Muscle layer of duodenum (tissue), 2 donors: ENCODE data around the gene MAMSTR.
A peak's percentile ranks its signal among the peaks of the same experiment; 100 is the strongest.

Source experiments
- H3K27ac ChIP-seq: one replicate; pipeline ENCODE4 v1.7.0; 2013; ENCODE audit warnings: mild to moderate bottlenecking, low read length
- H3K27me3 ChIP-seq: one replicate; pipeline ENCODE4 v1.7.0; 2013; ENCODE audit warnings: low read depth, mild to moderate bottlenecking, control low read depth, low read length
- H3K36me3 ChIP-seq, 2 donors: one replicate each; pipeline ENCODE4 v1.7.0; 2013; ENCODE audit warnings: low read length in 2 of 2, control low read depth in 1 of 2, mild to moderate bottlenecking in 1 of 2; ENCODE audit not compliant: insufficient read depth in 2 of 2, control insufficient read depth in 1 of 2
- H3K4me1 ChIP-seq, 2 donors: one replicate each; pipeline ENCODE4 v1.7.0; 2013; ENCODE audit warnings: low read length in 2 of 2, mild to moderate bottlenecking in 2 of 2, control low read depth in 1 of 2, moderate library complexity in 1 of 2; ENCODE audit not compliant: insufficient read depth in 2 of 2, control insufficient read depth in 1 of 2
- H3K4me3 ChIP-seq, 2 donors: one replicate each; pipeline ENCODE4 v1.7.0; 2013; ENCODE audit warnings: low read length in 2 of 2, low read depth in 1 of 2, mild to moderate bottlenecking in 1 of 2
- H3K9me3 ChIP-seq, 2 donors: one replicate each; pipeline ENCODE4 v1.7.0; 2013; ENCODE audit warnings: low read length in 2 of 2, control low read depth in 1 of 2, mild to moderate bottlenecking in 1 of 2; ENCODE audit not compliant: control insufficient read depth in 1 of 2
- donor health status: healthy.

MAMSTR gene

DNA sequence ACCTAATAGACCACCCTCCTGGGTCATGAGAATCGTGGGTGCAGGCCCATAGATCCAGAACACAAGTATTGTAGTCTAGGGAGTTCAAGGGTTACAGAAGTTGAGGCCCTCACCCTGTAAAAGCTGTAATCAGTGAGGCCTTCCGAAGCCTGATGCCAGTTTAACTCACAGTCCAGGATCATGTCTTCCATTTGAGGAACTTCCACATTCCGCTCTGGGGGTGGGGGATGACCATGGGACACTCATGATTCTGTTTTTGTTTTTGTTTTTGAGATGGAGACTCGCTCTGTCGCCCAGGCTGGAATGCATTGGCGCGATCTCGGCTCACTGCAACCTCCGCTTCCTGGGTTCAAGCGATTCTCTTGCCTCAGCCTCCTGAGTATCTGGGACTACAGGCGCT is 22.6 kb upstream of the MAMSTR start:
- H3K27ac ChIP-seq: peak overlapping the region; percentile 31
- H3K27me3 ChIP-seq: peaks cover 6% of the 10 kb centered on the region
- H3K9me3 ChIP-seq: no peaks in the 10 kb centered on the region
- no peaks in the 10 kb centered on the region for H3K36me3 ChIP-seq
- peaks cover 0 to 9% of the 10 kb centered on the region in 2 donors for H3K4me1 ChIP-seq
- no peak overlapping the region for H3K4me3 ChIP-seq

DNA sequence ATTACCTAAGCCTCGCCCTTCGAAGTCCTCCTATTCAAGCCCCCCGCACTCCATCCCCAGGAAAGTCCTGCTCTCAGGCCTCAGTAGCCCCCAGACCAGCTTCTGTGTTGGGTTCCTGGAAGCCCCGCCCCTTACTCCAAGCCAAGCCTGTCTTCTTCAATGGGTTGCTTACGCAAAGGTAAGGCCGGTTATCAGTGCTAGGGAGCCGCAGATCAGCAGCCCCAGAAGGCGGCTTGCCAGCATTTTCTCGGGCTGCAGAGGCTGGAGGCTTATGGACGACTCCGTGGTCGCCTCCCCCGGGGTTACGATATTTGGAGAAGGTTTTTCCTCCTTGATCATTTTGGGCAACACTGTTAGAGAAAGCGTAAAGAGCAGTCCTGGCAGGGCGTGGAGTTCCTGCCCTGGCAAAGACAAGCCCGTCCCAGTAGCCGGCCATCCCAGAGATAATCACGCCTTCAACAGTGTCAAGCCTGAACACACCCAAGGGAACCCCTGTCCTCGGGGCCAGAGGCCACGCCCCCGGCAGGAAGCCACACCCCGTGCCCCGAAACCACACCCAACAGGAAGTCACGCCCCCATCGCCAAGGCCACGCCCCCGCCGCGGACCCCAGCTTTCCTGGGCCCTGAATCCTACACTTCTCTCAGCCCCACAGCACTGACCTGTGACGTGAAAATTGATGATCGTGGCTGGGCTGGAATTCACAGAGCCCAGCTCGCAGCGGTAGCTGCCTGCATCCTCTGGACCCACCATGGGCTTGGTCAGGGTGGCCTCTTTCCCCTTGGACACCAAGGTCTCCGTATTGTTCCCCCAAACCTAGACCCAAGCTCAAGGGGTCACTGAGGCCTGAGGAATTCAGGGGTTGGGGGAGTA is 21.8 kb upstream of the MAMSTR start:
- H3K27ac ChIP-seq: peak overlapping the region; percentile 31
- H3K4me3 ChIP-seq: peak overlapping the region in 1 of 2 donors; percentile 14
- H3K36me3 ChIP-seq: no peaks in the 10 kb centered on the region
- peaks cover 6% of the 10 kb centered on the region for H3K27me3 ChIP-seq
- peaks cover 0 to 5% of the 10 kb centered on the region in 2 donors for H3K4me1 ChIP-seq
- H3K9me3 ChIP-seq: no peaks in the 10 kb centered on the region

DNA sequence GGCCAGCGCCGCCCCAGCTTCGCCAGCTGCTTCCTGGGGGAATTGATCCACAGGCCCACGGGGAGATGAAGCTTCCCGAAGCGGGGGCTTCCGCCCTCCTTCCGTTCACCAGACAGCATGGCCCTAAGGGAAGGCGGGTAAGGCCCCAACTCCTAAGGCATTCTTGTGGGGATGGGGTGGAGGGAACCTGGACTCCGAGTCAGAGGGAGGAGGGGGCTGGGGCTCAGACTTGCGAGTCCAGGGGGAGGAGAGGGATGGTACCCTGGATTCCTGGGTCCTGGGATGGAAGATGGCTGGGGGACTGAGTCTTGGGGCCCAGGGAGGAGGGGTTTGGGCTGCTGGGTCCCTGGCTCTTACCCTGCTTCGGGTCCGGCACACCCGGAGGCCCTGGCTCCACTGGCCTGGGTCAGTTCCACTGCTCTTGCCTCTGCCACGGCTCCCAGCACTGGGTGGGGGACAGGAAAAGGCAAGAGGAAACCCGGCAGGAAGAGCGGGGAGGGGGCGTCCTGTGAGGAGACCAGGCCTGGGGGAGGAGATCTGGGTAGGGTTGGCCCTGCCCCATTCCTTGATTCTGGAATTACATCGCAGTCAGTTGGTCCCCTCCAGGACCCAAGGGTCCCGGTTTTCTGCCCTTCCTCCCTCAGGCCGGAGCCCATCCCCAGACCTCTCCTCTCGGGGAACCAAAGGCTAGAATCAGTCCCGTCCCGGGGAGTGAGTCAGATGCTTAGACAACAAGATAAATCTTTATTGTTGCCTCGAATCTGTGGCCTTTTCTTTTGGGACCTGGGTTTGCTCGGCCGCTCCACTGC is 20.8 kb upstream of the MAMSTR start, which contains the start of gene RASIP1:
TSS of gene RASIP1 (minus strand) at position 447 of the 809 bp plus-strand sequence. CDS start at position 119, 328 bp downstream.
- Histone ChIP-seq H3K36me3 (no peaks in the 10 kb centered on the region), H3K9me3 (no peaks in the 10 kb centered on the region), H3K4me3 (peak within 1 kb of the TSS; percentile 1 to 62), H3K27me3 (peaks cover 6% of the 10 kb centered on the region), H3K27ac (peak within 1 kb of the TSS; percentile 16), H3K4me1 (peaks cover 0 to 5% of the 10 kb centered on the region in 2 donors)

DNA sequence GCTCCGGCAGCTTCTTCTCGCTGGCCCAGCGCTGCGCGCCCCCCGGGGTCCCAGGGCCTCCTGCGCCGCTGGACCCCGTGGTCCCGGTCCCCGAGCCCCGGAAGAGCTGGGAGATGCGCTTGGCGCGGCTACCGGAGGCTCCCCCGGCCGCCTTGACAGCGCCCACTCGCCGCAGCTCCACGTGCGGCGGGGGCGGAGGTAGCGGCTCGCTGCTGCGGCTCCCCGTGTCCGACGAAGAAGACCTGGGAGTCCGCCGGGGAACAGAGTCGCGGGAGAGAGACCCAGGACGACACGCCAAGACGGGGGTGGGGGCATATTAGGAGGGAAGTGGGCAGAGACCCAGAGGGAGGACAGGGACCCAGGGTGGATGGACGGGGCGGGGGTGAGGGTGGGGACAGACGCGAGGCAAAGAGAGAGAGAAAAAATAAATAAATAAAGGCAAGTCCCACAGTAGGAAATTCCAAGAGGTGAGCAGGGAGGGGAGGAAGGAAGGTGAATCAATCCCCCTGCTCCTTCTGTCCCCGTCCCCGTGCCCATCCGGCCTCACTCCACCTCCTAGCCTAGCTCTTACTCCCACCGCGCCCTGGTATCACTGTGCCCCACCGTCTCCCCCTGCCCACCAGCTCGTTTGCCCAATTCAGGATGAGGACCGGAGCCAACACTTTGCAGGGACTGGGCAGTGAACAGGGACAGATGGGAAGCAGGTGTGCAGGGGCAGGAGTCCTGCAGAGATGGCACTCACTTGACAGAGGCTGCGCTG is 20.1 kb upstream of the MAMSTR start:
- Histone ChIP-seq H3K27me3 (peaks cover 6% of the 10 kb centered on the region), H3K36me3 (no peaks in the 10 kb centered on the region), H3K4me1 (peaks cover 0 to 5% of the 10 kb centered on the region in 2 donors), H3K9me3 (no peaks in the 10 kb centered on the region), H3K4me3 (peak overlapping the region; percentile 1 to 62), H3K27ac (no peak overlapping the region)

DNA sequence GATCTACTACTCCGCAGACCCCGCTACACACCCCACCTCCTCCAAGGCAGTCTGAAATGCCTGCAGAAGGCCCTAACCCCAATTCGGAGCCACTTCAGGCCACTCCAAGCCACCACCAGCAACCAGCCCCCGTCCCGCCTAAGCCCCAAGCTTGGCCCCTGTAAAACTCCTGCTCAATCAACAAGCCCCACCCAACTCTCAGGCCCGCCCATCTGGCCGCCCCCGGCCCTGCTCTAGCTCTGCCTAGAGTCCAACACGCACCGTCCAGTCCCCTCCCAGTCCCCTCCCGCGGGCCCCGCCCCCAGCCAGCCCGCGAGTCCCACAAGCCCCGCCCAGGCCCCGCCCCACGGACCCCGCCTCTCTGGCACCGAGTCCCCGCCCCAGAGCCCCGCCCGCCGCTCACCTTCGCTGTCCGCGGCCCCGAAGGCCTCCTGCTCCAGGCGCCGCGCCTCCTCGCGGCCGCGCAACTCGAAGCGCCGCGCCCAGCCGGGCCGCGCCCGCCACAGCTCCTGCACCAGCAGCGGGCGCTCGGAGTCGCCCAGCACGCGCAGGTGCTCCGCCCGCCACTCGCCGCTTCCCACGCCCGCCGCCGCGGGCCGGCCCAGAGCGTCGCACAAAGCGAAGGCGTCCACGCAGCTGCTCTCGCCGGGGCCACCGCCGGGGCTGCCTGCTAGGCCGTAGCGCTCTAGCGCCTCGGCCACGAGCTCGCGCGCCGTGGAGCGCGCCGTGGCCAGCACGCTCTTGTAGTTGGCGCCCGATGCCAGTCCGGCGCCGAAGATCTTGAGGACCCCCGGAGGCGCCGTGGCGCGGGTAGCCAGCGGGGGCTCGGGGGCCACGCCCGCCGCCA is 19.3 kb upstream of the MAMSTR start:
- peaks cover 6% of the 10 kb centered on the region for H3K27me3 ChIP-seq
- H3K9me3 ChIP-seq: no peaks in the 10 kb centered on the region
- peaks cover 0 to 5% of the 10 kb centered on the region in 2 donors for H3K4me1 ChIP-seq
- peak overlapping the region; percentile 40 for H3K27ac ChIP-seq
- peak overlapping the region; percentile 23 to 62 for H3K4me3 ChIP-seq
- H3K36me3 ChIP-seq: no peaks in the 10 kb centered on the region

DNA sequence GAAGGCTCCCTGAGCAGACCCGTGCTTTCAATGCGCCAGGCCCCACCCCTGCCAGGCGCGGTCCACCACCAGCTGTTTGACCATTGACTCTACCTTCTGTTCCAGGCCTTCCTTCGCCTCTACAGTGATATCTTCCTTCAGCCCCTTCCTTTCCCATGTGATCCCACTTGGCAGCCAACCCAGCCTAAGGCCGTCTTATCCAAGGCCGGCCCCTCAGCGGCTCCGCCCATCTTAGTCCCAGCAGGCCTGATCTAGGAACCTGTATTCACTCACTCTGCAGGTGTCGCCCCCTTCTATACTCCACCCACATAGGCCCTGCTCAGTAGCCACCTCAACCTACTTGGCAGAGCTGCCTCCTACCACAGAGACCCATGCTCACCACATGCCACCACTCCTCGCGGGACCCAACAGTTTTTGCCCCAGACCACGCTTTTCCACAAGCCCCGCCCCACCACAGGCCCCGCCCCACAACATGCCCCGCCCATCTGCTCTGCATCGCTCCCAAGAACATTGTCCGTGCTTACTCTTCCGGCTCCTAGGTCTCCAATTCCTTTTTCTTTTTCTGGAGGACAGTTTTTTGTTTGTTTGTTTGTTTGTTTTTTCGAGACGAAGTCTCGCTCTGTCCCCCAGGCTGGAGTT is 18.0 kb upstream of the MAMSTR start:
- H3K9me3 ChIP-seq: no peaks in the 10 kb centered on the region
- no peak overlapping the region for H3K27ac ChIP-seq
- H3K36me3 ChIP-seq: no peaks in the 10 kb centered on the region
- H3K27me3 ChIP-seq: peaks cover 6% of the 10 kb centered on the region
- peaks cover 0 to 5% of the 10 kb centered on the region in 2 donors for H3K4me1 ChIP-seq
- H3K4me3 ChIP-seq: no peak overlapping the region

DNA sequence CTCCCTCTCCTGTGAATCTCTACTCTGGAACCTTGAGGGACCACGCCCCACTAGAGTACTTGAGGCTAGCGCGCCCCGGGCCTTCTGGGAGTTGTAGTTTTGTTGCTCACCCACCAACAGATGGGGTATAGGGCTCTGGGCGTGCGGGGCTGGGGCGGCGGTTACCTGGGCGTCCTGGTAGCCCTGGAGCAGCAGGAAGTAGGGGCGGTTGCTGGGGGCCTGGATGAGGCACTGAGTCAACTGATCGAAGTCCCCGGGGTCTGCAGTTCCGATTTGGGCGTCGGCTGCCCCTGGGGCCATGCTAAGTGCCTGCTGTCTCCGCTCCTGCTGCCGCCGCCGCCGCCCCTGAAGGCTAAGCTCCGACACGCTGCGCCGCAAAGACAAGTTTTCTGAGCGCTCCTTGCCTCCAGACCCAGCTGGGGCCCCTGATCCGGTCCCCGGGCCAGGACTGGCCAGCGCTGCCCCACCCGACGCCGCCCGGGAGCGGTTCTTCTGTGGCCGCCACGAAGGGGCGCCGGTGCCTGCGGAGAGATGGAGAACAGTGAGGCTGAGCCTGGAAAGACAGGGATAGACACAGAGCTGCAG is 15.6 kb upstream of the MAMSTR start:
- H3K4me1 ChIP-seq: peaks cover 0 to 5% of the 10 kb centered on the region in 2 donors
- H3K9me3 ChIP-seq: no peaks in the 10 kb centered on the region
- H3K27ac ChIP-seq: no peak overlapping the region
- H3K4me3 ChIP-seq: no peak overlapping the region
- peaks cover 5% of the 10 kb centered on the region for H3K27me3 ChIP-seq
- no peaks in the 10 kb centered on the region for H3K36me3 ChIP-seq

DNA sequence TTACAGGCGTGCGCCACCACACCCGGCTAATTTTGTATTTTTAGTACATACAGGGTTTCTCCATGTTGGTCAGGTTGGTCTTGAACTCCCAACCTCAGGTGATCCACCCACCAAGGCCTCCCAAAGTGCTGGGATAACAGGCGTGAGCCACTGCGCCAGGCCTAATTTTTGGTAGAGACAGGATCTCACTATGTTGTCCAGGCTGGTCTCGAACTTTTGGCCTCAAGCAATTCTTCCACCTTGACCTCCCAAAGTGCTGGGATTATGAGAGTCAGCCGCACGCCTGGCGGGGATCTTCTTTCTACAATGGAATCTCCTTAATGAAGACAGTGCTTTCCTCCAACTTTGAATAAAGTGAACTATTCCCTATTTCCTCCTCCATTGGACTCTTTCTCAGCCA is 15.1 kb upstream of the MAMSTR start:
- H3K4me3 ChIP-seq: no peak overlapping the region
- peaks cover 0 to 5% of the 10 kb centered on the region in 2 donors for H3K4me1 ChIP-seq
- no peak overlapping the region for H3K27ac ChIP-seq
- H3K9me3 ChIP-seq: no peaks in the 10 kb centered on the region
- H3K36me3 ChIP-seq: no peaks in the 10 kb centered on the region
- no peaks in the 10 kb centered on the region for H3K27me3 ChIP-seq

DNA sequence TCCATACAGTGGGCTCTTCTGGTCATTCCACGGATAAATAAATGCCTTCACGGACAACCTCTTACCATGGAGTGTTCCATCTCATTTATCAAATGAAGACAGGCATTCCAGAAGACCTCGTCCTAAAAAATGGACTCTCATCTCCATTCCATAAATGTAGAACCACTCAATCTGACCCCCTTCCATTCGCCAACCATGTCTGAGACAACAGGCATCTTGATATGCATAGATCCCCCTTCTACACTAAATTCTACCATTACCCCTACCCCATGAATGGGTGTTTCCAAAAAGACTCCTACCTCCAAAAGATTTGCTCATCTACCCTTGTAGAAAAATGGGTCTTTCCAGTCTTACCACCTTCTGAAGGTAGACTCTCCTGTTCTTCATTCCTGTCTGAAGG is 11.9 kb upstream of the MAMSTR start:
- Histone ChIP-seq H3K27me3 (no peaks in the 10 kb centered on the region), H3K4me3 (no peak overlapping the region), H3K4me1 (peaks cover 0 to 3% of the 10 kb centered on the region in 2 donors), H3K9me3 (no peaks in the 10 kb centered on the region), H3K36me3 (no peaks in the 10 kb centered on the region), H3K27ac (no peak overlapping the region)
